ENCODE data around the gene SULT1A2. TPM values are rescaled to one million over a fixed set of nuclear protein-coding genes. Genes with fewer than 3 reads are reported as not detected.

Gene SULT1A2
- total and polyA plus RNA-seq, 8 donors, result 0.18 to 2.4 (median 1.00) TPM; not detected in 2

DNA sequence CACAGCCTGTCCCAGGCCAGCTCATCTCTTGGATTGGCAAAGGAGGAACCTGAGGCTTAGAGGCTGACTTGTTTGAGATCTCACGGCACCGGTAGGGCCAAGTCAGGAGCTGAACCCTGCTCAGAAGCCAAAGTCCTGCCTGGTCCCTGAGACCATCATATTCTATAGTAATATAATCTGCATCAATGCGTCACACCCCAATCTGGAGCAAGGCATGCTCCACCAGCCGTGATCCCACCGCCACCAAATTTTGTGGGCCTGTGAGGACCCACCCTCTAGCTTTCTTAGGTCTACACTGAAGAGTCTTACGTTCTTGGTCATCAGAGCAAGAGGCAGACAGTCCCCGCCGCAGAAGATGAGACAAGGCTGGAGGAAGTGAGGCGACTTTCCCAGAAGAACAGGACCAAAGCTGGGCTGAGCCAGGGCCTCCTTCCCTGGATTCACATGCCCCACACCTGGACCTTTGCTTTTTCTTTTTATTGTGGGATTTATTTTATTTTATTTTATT lies 10.3 kb upstream of the SULT1A2 start:
- H3K36me3 ChIP-seq, result peaks cover 0 to 37% (median 20%) of the 10 kb centered on the region in 4 donors
- no peak overlapping the region for H3K4me3 ChIP-seq
- intact Hi-C loops (cut with DNase I; ENCODE audit: low total_unique reads), result no loop called here
- no peak for DNase-seq
- no peaks in the 10 kb centered on the region for H3K9me3 ChIP-seq
- WGBS, 5 donors, result 95 to 98% (median 97%) methylated on average over 7 to 9 of the region's 9 CpGs
- peaks cover 12 to 37% (median 21%) of the 10 kb centered on the region in 4 donors for H3K4me1 ChIP-seq
- H3K27ac ChIP-seq, result no peak overlapping the region
- no peaks in the 10 kb centered on the region for H3K27me3 ChIP-seq
- TF ChIP-seq POLR2A (IDR thresholded peaks at IDR 0.05), result no peak
- TF ChIP-seq EP300 (IDR thresholded peaks at IDR 0.05), result no peak
- no peak for TF ChIP-seq POLR2AphosphoS5 (IDR thresholded peaks at IDR 0.05)
- TF ChIP-seq, protein P1, sequence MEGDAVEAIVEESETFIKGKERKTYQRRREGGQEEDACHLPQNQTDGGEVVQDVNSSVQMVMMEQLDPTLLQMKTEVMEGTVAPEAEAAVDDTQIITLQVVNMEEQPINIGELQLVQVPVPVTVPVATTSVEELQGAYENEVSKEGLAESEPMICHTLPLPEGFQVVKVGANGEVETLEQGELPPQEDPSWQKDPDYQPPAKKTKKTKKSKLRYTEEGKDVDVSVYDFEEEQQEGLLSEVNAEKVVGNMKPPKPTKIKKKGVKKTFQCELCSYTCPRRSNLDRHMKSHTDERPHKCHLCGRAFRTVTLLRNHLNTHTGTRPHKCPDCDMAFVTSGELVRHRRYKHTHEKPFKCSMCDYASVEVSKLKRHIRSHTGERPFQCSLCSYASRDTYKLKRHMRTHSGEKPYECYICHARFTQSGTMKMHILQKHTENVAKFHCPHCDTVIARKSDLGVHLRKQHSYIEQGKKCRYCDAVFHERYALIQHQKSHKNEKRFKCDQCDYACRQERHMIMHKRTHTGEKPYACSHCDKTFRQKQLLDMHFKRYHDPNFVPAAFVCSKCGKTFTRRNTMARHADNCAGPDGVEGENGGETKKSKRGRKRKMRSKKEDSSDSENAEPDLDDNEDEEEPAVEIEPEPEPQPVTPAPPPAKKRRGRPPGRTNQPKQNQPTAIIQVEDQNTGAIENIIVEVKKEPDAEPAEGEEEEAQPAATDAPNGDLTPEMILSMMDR (IDR thresholded peaks at IDR 0.05), result no peak

DNA sequence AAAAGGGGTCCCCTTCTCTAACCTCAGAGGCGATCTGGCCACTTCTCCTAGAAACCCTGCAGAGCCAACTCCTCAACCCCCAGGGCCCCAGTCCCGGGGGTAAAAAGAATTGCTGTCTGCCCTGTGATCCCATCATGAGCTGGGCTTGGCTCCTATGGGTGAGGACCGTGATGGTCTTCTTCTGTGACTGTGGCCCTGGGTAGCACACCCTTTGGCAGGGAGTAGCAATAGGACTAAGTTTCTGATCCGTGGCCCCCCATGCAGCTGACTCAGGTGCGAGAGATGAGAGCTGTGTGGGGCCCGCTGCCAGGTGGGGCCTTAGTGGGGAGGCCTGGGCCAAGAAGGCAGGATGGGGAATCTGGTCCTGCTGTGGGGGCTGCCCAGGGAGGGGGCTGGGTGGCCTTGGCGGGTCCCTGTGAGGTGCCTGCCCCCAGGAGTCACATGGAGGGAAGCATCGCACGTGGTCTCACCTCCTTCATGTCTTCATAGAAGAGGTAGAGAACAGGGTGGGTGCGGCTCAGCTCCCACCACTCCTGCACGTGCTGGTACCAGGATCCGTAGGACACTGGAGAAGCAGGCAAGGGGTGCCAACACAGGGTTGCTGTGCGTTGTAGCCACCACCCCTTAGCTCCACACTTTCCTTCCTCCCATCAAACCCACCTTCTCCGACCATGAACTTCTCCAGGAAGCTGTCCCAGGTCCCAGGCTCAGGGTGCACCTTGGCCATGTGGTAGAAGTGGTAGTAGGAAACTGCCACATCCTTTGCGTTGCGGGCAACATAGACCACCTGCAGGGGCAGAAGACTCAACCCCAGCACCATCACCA lies 9.7 kb upstream of the SULT1A2 start:
- DNase-seq, result no peak
- no peak overlapping the region for H3K4me3 ChIP-seq
- no peak overlapping the region for H3K27ac ChIP-seq
- peaks cover 0 to 3% (median 0%) of the 10 kb centered on the region in 3 donors for H3K27me3 ChIP-seq
- H3K4me1 ChIP-seq, result peaks cover 12 to 37% (median 21%) of the 10 kb centered on the region in 4 donors
- H3K36me3 ChIP-seq, result peaks cover 0 to 37% (median 20%) of the 10 kb centered on the region in 4 donors
- no peaks in the 10 kb centered on the region for H3K9me3 ChIP-seq
- intact Hi-C loops (cut with DNase I; ENCODE audit: low total_unique reads), result no loop called here
- WGBS, 5 donors, result 87 to 95% (median 93%) methylated on average over 12 to 16 of the region's 16 CpGs
- TF ChIP-seq EP300 (IDR thresholded peaks at IDR 0.05), result no peak
- TF ChIP-seq, protein P1 (IDR thresholded peaks at IDR 0.05), result no peak
- TF ChIP-seq POLR2A (IDR thresholded peaks at IDR 0.05), result no peak
- TF ChIP-seq POLR2AphosphoS5 (IDR thresholded peaks at IDR 0.05), result no peak

DNA sequence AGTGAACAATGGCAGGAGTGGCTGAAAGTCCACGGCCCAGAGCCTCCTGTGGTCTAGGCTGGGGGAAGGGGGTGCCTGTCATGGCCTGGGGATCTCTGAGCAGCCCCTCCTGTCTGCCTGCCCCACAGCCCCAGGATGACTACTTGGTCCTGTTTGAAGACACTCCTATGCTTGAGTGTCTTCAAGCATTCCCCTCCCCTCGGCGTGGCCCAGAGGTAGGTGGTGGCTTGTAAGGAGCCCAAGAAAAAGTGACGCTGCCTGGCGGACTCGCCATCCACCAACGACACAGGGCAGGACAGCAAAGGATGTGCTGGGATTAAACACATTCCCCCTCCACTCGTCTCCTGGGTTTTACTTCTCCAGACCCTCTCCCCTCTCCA lies 7.3 kb upstream of the SULT1A2 start:
- Histone ChIP-seq H3K4me1 (peaks cover 0 to 14% (median 3%) of the 10 kb centered on the region in 4 donors), H3K27ac (no peak overlapping the region), H3K4me3 (no peak overlapping the region), H3K36me3 (peaks cover 0 to 37% (median 20%) of the 10 kb centered on the region in 4 donors), H3K9me3 (no peaks in the 10 kb centered on the region), H3K27me3 (peaks cover 0 to 5% (median 0%) of the 10 kb centered on the region in 3 donors)
- TF ChIP-seq EP300 (IDR thresholded peaks at IDR 0.05) (no peak), POLR2AphosphoS5 (IDR thresholded peaks at IDR 0.05) (no peak), POLR2A (IDR thresholded peaks at IDR 0.05) (no peak)
- TF ChIP-seq, protein P1 (IDR thresholded peaks at IDR 0.05), result no peak
- intact Hi-C loops (cut with DNase I; ENCODE audit: low total_unique reads), result no loop called here
- no peak for DNase-seq
- 70 to 82% (median 71%) methylated on average over 8 of the region's 8 CpGs for WGBS, 5 donors

DNA sequence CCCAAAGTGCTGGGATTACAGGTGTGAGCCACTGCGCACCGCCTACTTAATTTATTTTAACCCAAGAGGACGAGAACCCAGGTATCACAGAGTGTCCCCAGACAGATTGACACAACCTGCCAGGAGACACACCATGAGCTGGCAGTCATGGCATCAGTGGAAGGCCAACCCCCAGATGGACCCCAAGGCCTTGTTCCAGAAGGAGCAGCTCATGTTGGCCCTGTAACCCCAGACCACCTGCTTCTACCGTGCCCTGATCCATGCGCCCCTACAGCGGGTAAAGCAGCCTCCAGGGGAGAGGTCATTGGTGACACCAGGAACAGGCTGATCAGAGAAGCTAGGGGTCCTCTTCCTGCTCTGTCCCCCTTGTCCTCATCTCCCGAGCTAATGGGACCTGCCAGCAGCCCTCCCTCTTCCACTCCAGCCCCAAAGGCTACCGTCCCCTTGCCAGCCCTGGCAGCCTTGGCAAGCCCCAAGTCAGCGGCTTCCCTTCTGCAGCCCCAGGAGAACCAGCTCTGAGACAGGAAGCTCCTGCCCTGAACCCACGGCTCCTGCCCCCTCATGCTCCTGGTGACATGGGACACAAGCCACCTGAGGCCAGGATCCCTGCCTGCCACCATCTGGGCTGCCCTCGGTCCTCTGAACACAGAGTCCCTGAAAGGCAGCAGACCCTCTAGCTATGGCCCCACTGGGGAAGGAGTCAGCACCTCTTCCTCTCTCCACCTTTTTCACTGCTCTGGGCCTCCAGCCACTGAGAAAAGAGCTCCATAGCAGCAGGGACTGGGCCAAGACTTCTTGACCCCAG lies 6.7 kb upstream of the SULT1A2 start:
- 78 to 86% (median 82%) methylated on average over 11 of the region's 11 CpGs for WGBS, 5 donors
- H3K4me3 ChIP-seq, result no peak overlapping the region
- intact Hi-C loops (cut with DNase I; ENCODE audit: low total_unique reads), result no loop called here
- peaks cover 0 to 5% (median 0%) of the 10 kb centered on the region in 3 donors for H3K27me3 ChIP-seq
- H3K9me3 ChIP-seq, result no peaks in the 10 kb centered on the region
- DNase-seq, result no peak
- H3K4me1 ChIP-seq, result peaks cover 0 to 9% (median 0%) of the 10 kb centered on the region in 4 donors
- peaks cover 0 to 37% (median 20%) of the 10 kb centered on the region in 4 donors for H3K36me3 ChIP-seq
- TF ChIP-seq POLR2A (IDR thresholded peaks at IDR 0.05), result no peak
- no peak for TF ChIP-seq EP300 (IDR thresholded peaks at IDR 0.05)
- no peak for TF ChIP-seq POLR2AphosphoS5 (IDR thresholded peaks at IDR 0.05)
- TF ChIP-seq, protein P1 (IDR thresholded peaks at IDR 0.05), result no peak
- no peak overlapping the region for H3K27ac ChIP-seq
